Psoas muscle (tissue), 8 donors: ENCODE data around the gene LAS1L. TPM values are rescaled to one million over a fixed set of nuclear protein-coding genes. Genes with fewer than 3 reads are reported as not detected.
"Not testable (repeated sequence)": the region's sequence is repeated elsewhere in the genome, so short reads cannot be mapped to it uniquely, and the experiment has no call there.

Source experiments
- ATAC-seq, 4 donors: fragments of 200-7000 bp; cut with Tn5 transposase; one replicate each; pipeline ENCODE4 v1.9.1; 2020; ENCODE audit warnings: moderate library complexity in 3 of 4, mild to moderate bottlenecking in 2 of 4
- DNase-seq, 2 donors: peaks; one replicate each; pipeline ENCODE4 v3.0.0-alpha.2; 2020
- H3K27ac ChIP-seq: fragments of 200-600 bp; one replicate; pipeline ENCODE4 v1.8.0; 2022
- H3K27me3 ChIP-seq, 3 donors: fragments of 200-600 bp in 1 of 3; one replicate each; pipeline versions ENCODE4 v1.6.1 to v1.8.0; 2013 to 2022; ENCODE audit warnings: low read length in 2 of 3, mild to moderate bottlenecking in 2 of 3, moderate library complexity in 1 of 3; ENCODE audit not compliant: insufficient read depth in 3 of 3
- H3K36me3 ChIP-seq, 2 donors: fragments of 200-600 bp in 1 of 2; one replicate each; pipeline versions ENCODE4 v1.6.1 to v1.8.0; 2013 to 2022; ENCODE audit warnings: low read depth in 1 of 2, mild to moderate bottlenecking in 1 of 2, moderate library complexity in 1 of 2; ENCODE audit not compliant: insufficient read depth in 1 of 2
- H3K4me1 ChIP-seq: fragments of 200-600 bp; one replicate; pipeline ENCODE4 v1.8.0; 2022
- H3K4me3 ChIP-seq: fragments of 200-600 bp; one replicate; pipeline ENCODE4 v1.8.0; 2022; ENCODE audit warnings: mild to moderate bottlenecking
- H3K9me3 ChIP-seq: fragments of 200-600 bp; one replicate; pipeline ENCODE4 v1.8.0; 2022
- CTCF ChIP-seq: fragments of 200-600 bp; IDR thresholded peaks from one replicate; pipeline ENCODE4 v1.8.0; 2022; ENCODE audit warnings: antibody characterized with exemption
- WGBS, 3 donors: extraction: QIAGEN DNeasy Blood & Tissue Kit; methylation state at CpG; one replicate each; pipeline versions ENCODE4 v1.1.6 to v1.1.7; 2013; 5-methylcytosine and 5-hydroxymethylcytosine counted together
- intact Hi-C, 2 donors: fragments of 100-400 bp; cut with DNase I; formaldehyde crosslinking; loops; one replicate each; pipeline versions ENCODE4 v1.11.0 to v1.14.2; 2022
- polyA plus RNA-seq, 3 donors: library from polyadenylated mRNA; stranded (reverse); fragments of 200-250 nt; gene quantifications; one replicate each; pipeline ENCODE4 v1.2.3, GENCODE V29; 2013
- total RNA-seq, 4 donors: library from RNA; stranded (reverse); fragmentation: NEBNext Ultra II Directional in 2 of 4; extraction: Animal tissue kit (Norgen Biotek cat#: 25700) in 2 of 4; gene quantifications; one replicate each; pipeline versions ENCODE4 v1.2.1 to v1.2.4, GENCODE V29; 2021 to 2023
- donor health status: healthy with polysubstance abuse.
- donor health status: DM: no; HTN: no; CAD: no; lungs with moderate emphysema.
- donor health status: Bipolar disorder and iron deficiency.
- donor health status: healthy.
- donor health status: DM: yes; HTN: yes; CAD: no.
- donor health status: DM: no; HTN: no; CAD: no.
- donor health status: DM: no; HTN: no; CAD: no.
- donor health status: DM: yes; HTN: yes; CAD: no.

Gene LAS1L
- total and polyA plus RNA-seq, 7 donors, result 7.9 to 23.5 (median 13.9) TPM

- Histone ChIP-seq H3K4me1 (no peaks in the 10 kb centered on the region), H3K4me3 (no peak overlapping the region), H3K27ac (no peak overlapping the region), H3K36me3 (no peaks in the 10 kb centered on the region), H3K27me3 (peaks cover 0 to 12% (median 0%) of the 10 kb centered on the region in 3 donors), H3K9me3 (no peaks in the 10 kb centered on the region)
- DNase-seq (no peak), ATAC-seq (no peak)
- 75 to 94% (median 88%) methylated on average over 3 of the region's 3 CpGs for WGBS, 3 donors
- TF ChIP-seq CTCF, result no peak
- intact Hi-C loops, result no loop called here
Observed at GRCh38 chrX:65491620-65492019, 43.0 kb downstream of the LAS1L start.

GRCh38 chrX:65488495-65488894, 46.1 kb downstream of the LAS1L start:
- intact Hi-C loops, result no loop called here
- Histone ChIP-seq H3K4me3 (no peak overlapping the region), H3K27me3 (peaks cover 0 to 13% (median 0%) of the 10 kb centered on the region in 3 donors), H3K9me3 (no peaks in the 10 kb centered on the region), H3K27ac (no peak overlapping the region), H3K4me1 (no peaks in the 10 kb centered on the region), H3K36me3 (no peaks in the 10 kb centered on the region)
- ATAC-seq, result no peak
- TF ChIP-seq CTCF, result no peak
- 69 to 84% (median 83%) methylated on average over 5 of the region's 5 CpGs for WGBS, 3 donors
- no peak for DNase-seq

- intact Hi-C loops, result no loop called here
- no peak for ATAC-seq
- Histone ChIP-seq H3K4me1 (no peaks in the 10 kb centered on the region), H3K27me3 (peaks cover 0 to 15% (median 0%) of the 10 kb centered on the region in 3 donors), H3K27ac (no peak overlapping the region), H3K4me3 (no peak overlapping the region), H3K9me3 (peaks cover 4% of the 10 kb centered on the region), H3K36me3 (no peaks in the 10 kb centered on the region)
- 51 to 59% (median 56%) methylated on average over 3 of the region's 3 CpGs for WGBS, 3 donors
- DNase-seq, result no peak
- no peak for TF ChIP-seq CTCF
Observed at GRCh38 chrX:65480960-65481359, 53.6 kb downstream of the LAS1L start.

- Histone ChIP-seq H3K9me3 (peaks cover 10% of the 10 kb centered on the region), H3K27me3 (peaks cover 0 to 15% (median 0%) of the 10 kb centered on the region in 3 donors)
- 73 to 91% (median 86%) methylated on average over 3 of the region's 3 CpGs for WGBS, 3 donors
- ATAC-seq, intact Hi-C loops, DNase-seq, H3K4me3 ChIP-seq, H3K4me1 ChIP-seq, H3K27ac ChIP-seq, H3K36me3 ChIP-seq: not testable (repeated sequence)
Observed at GRCh38 chrX:65479102-65479501, 55.5 kb downstream of the LAS1L start.

GRCh38 chrX:65476564-65476963, 58.0 kb downstream of the LAS1L start:
- no peak for ATAC-seq

More at GRCh38 chrX:65476564-65476963, 58.0 kb downstream of the LAS1L start:
- TF ChIP-seq CTCF, result no peak
- no peaks in the 10 kb centered on the region for H3K4me1 ChIP-seq
- H3K27me3 ChIP-seq, result peaks cover 0 to 3% (median 0%) of the 10 kb centered on the region in 3 donors
- H3K27ac ChIP-seq, result no peak overlapping the region
- H3K36me3 ChIP-seq, result no peaks in the 10 kb centered on the region
- DNase-seq, result no peak
- peaks cover 10% of the 10 kb centered on the region for H3K9me3 ChIP-seq
- intact Hi-C loops, result no loop called here
- WGBS, 3 donors, result 57 to 90% (median 89%) methylated on average over 2 of the region's 2 CpGs
- no peak overlapping the region for H3K4me3 ChIP-seq
